Neutrophil (primary cell): ENCODE results near the gene LLPH.

Source experiments
- H3K27ac ChIP-seq: fragments of 200-600 bp; sonication (generic); 2 replicates; pipeline ENCODE4 v1.5.1; 2016; ENCODE audit warnings: mild to moderate bottlenecking, moderate library complexity
- H3K27me3 ChIP-seq: fragments of 200-600 bp; sonication (generic); 2 replicates; pipeline ENCODE4 v1.6.0; 2016; ENCODE audit warnings: mild to moderate bottlenecking
- H3K36me3 ChIP-seq: fragments of 200-600 bp; sonication (generic); 2 replicates; pipeline ENCODE4 v1.5.1; 2017
- H3K4me1 ChIP-seq, 2 experiments: fragments of 200-600 bp in 1 of 2; sonication (generic) in 1 of 2; 1 replicate in 1 of 2; 2 replicates in 1 of 2; pipeline versions ENCODE4 v1.5.1 to v1.6.1; 2013 to 2016; ENCODE audit warnings: low read depth in 1 of 2, low read length in 1 of 2, mild to moderate bottlenecking in 1 of 2, moderate library complexity in 1 of 2; ENCODE audit not compliant: control insufficient read depth in 1 of 2, insufficient read depth in 1 of 2
- H3K4me3 ChIP-seq, 2 experiments: fragments of 200-600 bp in 1 of 2; sonication (generic) in 1 of 2; 1 replicate in 1 of 2; 2 replicates in 1 of 2; pipeline ENCODE4 v1.5.1; 2013 to 2016; ENCODE audit warnings: low read depth in 1 of 2, low read length in 1 of 2, mild to moderate bottlenecking in 1 of 2, moderate library complexity in 1 of 2
- H3K9me3 ChIP-seq: fragments of 200-600 bp; sonication (generic); 2 replicates; pipeline ENCODE4 v1.5.1; 2016
- CTCF ChIP-seq: fragments of 200-600 bp; sonication (generic); IDR thresholded peaks from 2 replicates; pipeline ENCODE4 v1.5.1; 2016; ENCODE audit warnings: antibody characterized with exemption

The LLPH gene

GRCh38 chr12:66149702-66150398, 19.3 kb upstream of the LLPH start:
- no peak for TF ChIP-seq CTCF
- Histone ChIP-seq H3K27ac (peak overlapping the region; percentile 75), H3K4me3 (no peak overlapping the region), H3K4me1 (peaks cover 32 to 40% of the 10 kb centered on the region in 2 experiments), H3K36me3 (peaks cover 42% of the 10 kb centered on the region), H3K9me3 (no peaks in the 10 kb centered on the region), H3K27me3 (no peaks in the 10 kb centered on the region)

DNA sequence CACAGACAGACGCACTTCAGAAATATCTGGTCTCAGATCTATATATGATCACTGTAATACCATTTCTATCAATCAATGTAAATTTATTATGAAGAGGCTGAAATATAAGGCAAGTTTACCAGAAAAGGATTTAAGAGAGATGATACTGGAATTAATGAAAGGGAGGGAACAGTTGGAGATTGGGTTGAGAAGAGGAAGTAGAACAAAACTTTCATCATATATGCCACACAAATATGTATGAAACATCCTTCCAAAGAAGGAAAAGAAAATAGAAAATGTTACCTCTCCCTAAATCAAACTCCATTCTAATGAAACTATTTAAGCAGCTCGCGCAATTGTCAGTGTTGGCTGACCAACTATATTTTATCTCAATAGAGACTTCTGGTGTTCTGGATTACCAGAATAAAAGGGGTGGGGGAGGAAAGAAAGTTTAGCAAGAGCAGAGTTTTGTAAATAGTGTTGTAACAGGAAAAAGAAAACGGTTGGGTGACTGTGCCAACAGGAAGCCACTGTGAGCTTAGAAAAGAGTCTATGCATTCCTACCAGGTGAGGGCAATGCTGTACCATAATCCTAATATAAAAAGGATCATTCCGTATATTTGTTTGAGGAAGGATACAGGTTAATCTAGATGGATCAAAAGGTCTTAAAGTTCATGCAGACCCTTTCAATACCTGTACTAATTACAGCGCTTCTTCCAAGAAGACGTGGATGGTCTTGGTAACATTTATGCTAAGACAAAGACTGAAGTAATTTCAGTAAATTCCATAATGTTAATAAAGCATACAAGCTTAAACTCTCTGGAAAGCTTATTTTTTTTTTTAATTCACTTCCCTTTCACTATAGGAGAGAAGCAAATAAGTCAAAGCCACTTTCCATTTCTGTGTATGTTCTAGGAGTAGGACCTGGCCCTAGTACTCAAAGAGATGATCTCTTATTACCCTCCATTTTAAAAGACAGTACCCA, 14.5 kb upstream of the LLPH start:
- Histone ChIP-seq H3K36me3 (peaks cover 37% of the 10 kb centered on the region), H3K27me3 (no peaks in the 10 kb centered on the region), H3K27ac (peak overlapping the region; percentile 86), H3K4me1 (peaks cover 57 to 65% of the 10 kb centered on the region in 2 experiments), H3K9me3 (no peaks in the 10 kb centered on the region), H3K4me3 (peak overlapping the region; percentile 39 to 41)
- TF ChIP-seq CTCF = peak; percentile 69

GRCh38 chr12:66143868-66144267, 13.3 kb upstream of the LLPH start:
- Histone ChIP-seq H3K27ac (peak overlapping the region; percentile 86), H3K36me3 (peaks cover 43% of the 10 kb centered on the region), H3K27me3 (no peaks in the 10 kb centered on the region)

DNA sequence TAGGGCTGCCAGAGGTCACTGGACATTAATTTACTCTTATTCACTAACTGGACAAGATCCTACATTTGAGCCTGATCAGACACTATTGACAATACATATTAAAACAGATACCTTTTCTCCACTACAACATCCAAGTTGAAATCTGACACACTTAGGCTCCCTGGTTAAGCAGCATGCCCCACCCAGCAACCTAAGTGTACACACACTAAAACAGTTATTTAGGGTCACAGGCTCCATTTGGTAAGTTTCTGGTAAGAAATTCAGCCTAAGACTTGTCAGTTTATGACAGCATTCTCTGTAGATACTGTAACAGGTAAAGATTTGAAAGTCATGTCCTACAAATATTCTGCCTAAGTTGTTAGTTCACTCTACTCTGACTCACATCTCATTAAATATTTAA, 12.3 kb upstream of the LLPH start:
- no peak for TF ChIP-seq CTCF
- no peaks in the 10 kb centered on the region for H3K9me3 ChIP-seq
- no peaks in the 10 kb centered on the region for H3K27me3 ChIP-seq
- H3K4me1 ChIP-seq = peaks cover 50 to 53% of the 10 kb centered on the region in 2 experiments
- H3K4me3 ChIP-seq = peak overlapping the region in 1 of 2 experiments; percentile 4
- peaks cover 41% of the 10 kb centered on the region for H3K36me3 ChIP-seq
- H3K27ac ChIP-seq = peak overlapping the region; percentile 86

More at GRCh38 chr12:66143868-66144267, 13.3 kb upstream of the LLPH start:
- Histone ChIP-seq H3K9me3 (no peaks in the 10 kb centered on the region), H3K4me3 (peak overlapping the region in 1 of 2 experiments; percentile 41), H3K4me1 (peaks cover 50 to 58% of the 10 kb centered on the region in 2 experiments)
- no peak for TF ChIP-seq CTCF

DNA sequence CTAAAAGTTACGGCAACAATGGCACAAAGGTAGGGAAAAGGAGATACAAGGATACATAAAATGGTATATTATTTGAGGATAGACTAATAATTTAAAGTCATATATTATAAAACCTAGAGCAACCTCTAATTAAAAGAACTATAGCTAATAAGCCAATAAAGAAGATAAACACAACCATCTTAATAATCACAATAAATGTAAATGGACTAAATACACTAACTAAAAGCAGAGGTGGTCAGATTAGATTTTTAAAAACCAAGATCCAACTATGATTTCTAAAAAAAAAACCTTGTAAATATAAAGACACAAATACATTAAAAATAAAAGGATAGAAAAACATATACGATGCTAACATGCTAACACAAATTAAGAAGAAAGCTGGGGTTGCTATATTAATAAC, 10.7 kb upstream of the LLPH start:
- no peak for TF ChIP-seq CTCF

More for the DNA sequence above, 10.7 kb upstream of the LLPH start:
- no peak overlapping the region for H3K4me3 ChIP-seq
- H3K27me3 ChIP-seq = no peaks in the 10 kb centered on the region
- no peaks in the 10 kb centered on the region for H3K9me3 ChIP-seq
- H3K4me1 ChIP-seq = peaks cover 45 to 46% of the 10 kb centered on the region in 2 experiments
- peak overlapping the region; percentile 86 for H3K27ac ChIP-seq
- peaks cover 53% of the 10 kb centered on the region for H3K36me3 ChIP-seq
